K562 (cell line): ENCODE results near the gene CROCC2.

Experiments used
- CC2D1A ChIP-seq: fragments of 450-650 bp; IDR thresholded peaks from 2 replicates; pipeline ENCODE4 v1.6.1; 2017; ENCODE audit warnings: mild to moderate bottlenecking
- CTCF ChIP-seq, 3 experiments: IDR thresholded peaks in 2 of 3; conservative IDR thresholded peaks in 1 of 3; 2 replicates each; pipeline ENCODE4 v1.5.1; 2011 to 2012; ENCODE audit warnings: low read length in 3 of 3, mild to moderate bottlenecking in 3 of 3, control low read depth in 2 of 3, improper control_type of control experiment in 1 of 3, inconsistent platforms in 1 of 3, low read depth in 1 of 3, mixed read lengths in 1 of 3, moderate library complexity in 1 of 3; ENCODE audit not compliant: insufficient read depth in 2 of 3
- CXXC5 ChIP-seq: fragments of 250-450 bp; sonication (Bioruptor Pico); IDR thresholded peaks from 2 replicates; pipeline ENCODE4 v1.8.0; 2022; ENCODE audit warnings: inconsistent platforms, mild to moderate bottlenecking, moderate library complexity
- KAT8 ChIP-seq: fragments of 450-650 bp; IDR thresholded peaks from 2 replicates; pipeline ENCODE4 v1.6.1; 2016; ENCODE audit warnings: low read depth, mild to moderate bottlenecking
- PATZ1 ChIP-seq: fragments of 250-450 bp; sonication (Bioruptor Pico); IDR thresholded peaks from 2 replicates; pipeline ENCODE4 v1.5.0; 2020; ENCODE audit warnings: mild to moderate bottlenecking, borderline replicate concordance
- PCBP2 ChIP-seq: fragments of 200-400 bp; formaldehyde crosslinking; IDR thresholded peaks from 2 replicates; pipeline ENCODE4 v1.6.1; 2018; ENCODE audit warnings: low read length, low read depth, mild to moderate bottlenecking, moderate library complexity; ENCODE audit not compliant: poor library complexity, severe bottlenecking
- POLR2AphosphoS5 ChIP-seq: IDR thresholded peaks from 2 replicates; pipeline ENCODE4 v1.6.1; 2011; ENCODE audit warnings: mild to moderate bottlenecking, low read depth, low read length, moderate library complexity; ENCODE audit not compliant: control insufficient read depth, insufficient read depth
- PRDM10 ChIP-seq: fragments of 450-650 bp; IDR thresholded peaks from 2 replicates; pipeline ENCODE4 v1.6.1; 2018; ENCODE audit not compliant: partially characterized antibody
- TAF7 ChIP-seq: fragments of 450-650 bp; IDR thresholded peaks from 2 replicates; pipeline ENCODE4 v1.6.1; 2016; ENCODE audit warnings: missing genetic modification characterization, missing compliant biosample characterization

- TF ChIP-seq PATZ1 (no peak), CC2D1A (no peak), KAT8 (no peak), TAF7 (tag) (no peak), PCBP2 (no peak), PRDM10 (no peak), CXXC5 (no peak), CTCF (IDR thresholded peaks at IDR 0.05 in 2 of 3, conservative IDR thresholded peaks at IDR 0.05 in 1 of 3; ENCODE audit: insufficient read depth in 2 of 3, low read depth in 1 of 3, low read length in 3 of 3) (no peak), POLR2AphosphoS5 (no peak)
Observed at GRCh38 chr2:240974771-240975572, 68.8 kb downstream of the CROCC2 start.
